Measurements from ENCODE around the gene JAK1. TPM values are rescaled to one million over a fixed set of nuclear protein-coding genes. Genes with fewer than 3 reads are reported as not detected.

JAK1 gene
- total and polyA plus RNA-seq, 9 of the 15 experiments (the other 6 are each of a cell fraction or from before 2014, with no cell fraction given), result 9.7 to 44.1 (median 42.5) TPM

DNA sequence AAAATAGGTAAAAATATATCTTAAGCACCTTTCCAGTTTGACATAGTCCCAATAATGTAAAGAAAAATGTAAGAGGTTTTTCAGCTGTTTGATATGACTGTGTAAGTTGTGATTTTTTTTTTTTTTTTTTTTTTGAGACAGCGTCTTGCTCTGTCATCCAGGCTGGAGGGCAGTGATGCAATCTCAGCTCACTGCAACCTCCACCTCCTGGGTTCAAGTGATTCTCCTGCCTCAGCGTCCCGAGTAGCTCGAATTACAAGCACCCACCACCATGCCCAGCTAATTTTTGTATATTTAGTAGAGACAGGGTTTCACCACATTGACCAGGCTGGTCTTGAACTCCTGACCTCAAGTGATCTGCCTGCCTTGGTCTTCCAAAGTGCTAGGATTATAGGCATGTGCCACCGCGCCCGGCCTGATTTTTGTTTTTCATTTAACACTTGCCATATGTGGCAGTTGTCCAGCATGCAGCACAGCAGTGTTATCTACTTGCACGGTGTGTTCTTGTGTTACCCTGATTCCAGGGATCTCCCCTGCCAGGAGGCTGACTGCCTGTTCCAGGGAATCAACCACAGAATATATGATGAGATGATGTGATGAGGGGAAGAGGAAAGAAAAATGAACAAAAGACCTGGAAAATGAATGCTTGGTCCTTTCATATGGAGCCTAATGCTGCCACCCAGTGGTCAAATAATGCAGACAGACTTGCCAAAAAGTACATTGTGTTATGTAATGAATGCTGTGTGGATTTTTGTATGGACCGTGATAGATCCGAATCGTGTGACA lies 142.5 kb downstream of the JAK1 start:
- no peaks in the 10 kb centered on the region for H3K79me2 ChIP-seq (ENCODE audit: control insufficient read depth, insufficient read depth, low read length)
- POLR2A ChIA-PET, result interaction anchor here (0.7 kb wide), 1 partner anchor 58 kb away, joined by 3 read pairs; no protein-coding TSS in a partner anchor
- H3K9me3 ChIP-seq (replicated peaks; ENCODE audit: control insufficient read depth, insufficient read depth, low read depth, low read length), result no peaks in the 10 kb centered on the region
- 14% methylated on average over 11 of the region's 11 CpGs for WGBS (ENCODE audit: insufficient coverage, low coverage, missing lambda C conversion rate)
- no peaks in the 10 kb centered on the region for H4K20me1 ChIP-seq (replicated peaks; ENCODE audit: control insufficient read depth, insufficient read depth, low read length)
- no TSS peak for BruUV-seq (replicated peaks)
- H3K4me3 ChIP-seq, result no peak overlapping the region
- no peaks in the 10 kb centered on the region for H3K27me3 ChIP-seq (ENCODE audit: control insufficient read depth in 2 of 2, insufficient read depth in 2 of 2, low read length in 2 of 2)
- DNase-seq (ENCODE audit: extremely low read depth in 1 of 4, low spot score in 3 of 4), result peak; percentile 47 to 83 (median 52)
- CTCF ChIA-PET (ENCODE audit: low intra/inter-chr PET ratio), result interaction anchor here (0.5 to 2.9 kb wide), 9 partner anchors 64 to 555 kb away, joined by 3 to 19 read pairs (median 5); partner anchors contain the start of gene RAVER2
- H3K9me1 ChIP-seq (ENCODE audit: control insufficient read depth, insufficient read depth, low read length), result no peaks in the 10 kb centered on the region
- no peak overlapping the region for H3K27ac ChIP-seq (ENCODE audit: extremely low read depth, low read depth, low read length)
- no peak overlapping the region for H3K4me2 ChIP-seq (ENCODE audit: insufficient read depth, low read length)
- FAIRE-seq, result peak; percentile 96
- in situ Hi-C loops (cut with MboI), result loop anchor here (10.0 kb wide), 2 partner anchors 79 to 139 kb away; partner anchors contain the start of gene RAVER2
- intact Hi-C loops (cut with micrococcal nuclease), result loop anchor here (1.0 to 5.0 kb wide), 4 partner anchors 80 to 555 kb away; no protein-coding TSS in a partner anchor
- H3K9ac ChIP-seq (ENCODE audit: insufficient read depth in 1 of 2, low read depth in 2 of 2, low read length in 2 of 2), result no peak overlapping the region
- H3K36me3 ChIP-seq (ENCODE audit: control insufficient read depth, insufficient read depth, low read length), result no peaks in the 10 kb centered on the region
- ATAC-seq, result peak; percentile 91
- H3K4me1 ChIP-seq (replicated peaks in 1 of 2; ENCODE audit: control insufficient read depth in 2 of 2, insufficient read depth in 2 of 2, low read length in 2 of 2), result no peaks in the 10 kb centered on the region
- peak overlapping the region; percentile 36; the same call in 1 of the 2 replicates for H2AFZ ChIP-seq (ENCODE audit: low read depth, low read length)
- TF ChIP-seq, protein P1, sequence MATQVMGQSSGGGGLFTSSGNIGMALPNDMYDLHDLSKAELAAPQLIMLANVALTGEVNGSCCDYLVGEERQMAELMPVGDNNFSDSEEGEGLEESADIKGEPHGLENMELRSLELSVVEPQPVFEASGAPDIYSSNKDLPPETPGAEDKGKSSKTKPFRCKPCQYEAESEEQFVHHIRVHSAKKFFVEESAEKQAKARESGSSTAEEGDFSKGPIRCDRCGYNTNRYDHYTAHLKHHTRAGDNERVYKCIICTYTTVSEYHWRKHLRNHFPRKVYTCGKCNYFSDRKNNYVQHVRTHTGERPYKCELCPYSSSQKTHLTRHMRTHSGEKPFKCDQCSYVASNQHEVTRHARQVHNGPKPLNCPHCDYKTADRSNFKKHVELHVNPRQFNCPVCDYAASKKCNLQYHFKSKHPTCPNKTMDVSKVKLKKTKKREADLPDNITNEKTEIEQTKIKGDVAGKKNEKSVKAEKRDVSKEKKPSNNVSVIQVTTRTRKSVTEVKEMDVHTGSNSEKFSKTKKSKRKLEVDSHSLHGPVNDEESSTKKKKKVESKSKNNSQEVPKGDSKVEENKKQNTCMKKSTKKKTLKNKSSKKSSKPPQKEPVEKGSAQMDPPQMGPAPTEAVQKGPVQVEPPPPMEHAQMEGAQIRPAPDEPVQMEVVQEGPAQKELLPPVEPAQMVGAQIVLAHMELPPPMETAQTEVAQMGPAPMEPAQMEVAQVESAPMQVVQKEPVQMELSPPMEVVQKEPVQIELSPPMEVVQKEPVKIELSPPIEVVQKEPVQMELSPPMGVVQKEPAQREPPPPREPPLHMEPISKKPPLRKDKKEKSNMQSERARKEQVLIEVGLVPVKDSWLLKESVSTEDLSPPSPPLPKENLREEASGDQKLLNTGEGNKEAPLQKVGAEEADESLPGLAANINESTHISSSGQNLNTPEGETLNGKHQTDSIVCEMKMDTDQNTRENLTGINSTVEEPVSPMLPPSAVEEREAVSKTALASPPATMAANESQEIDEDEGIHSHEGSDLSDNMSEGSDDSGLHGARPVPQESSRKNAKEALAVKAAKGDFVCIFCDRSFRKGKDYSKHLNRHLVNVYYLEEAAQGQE (IDR thresholded peaks at IDR 0.05; ENCODE audit: borderline replicate concordance), result peak; percentile 88
- TF ChIP-seq, protein P1 (CRISPR knock-in tag; IDR thresholded peaks at IDR 0.05; ENCODE audit: low read depth), result no peak
- TF ChIP-seq MEF2A (IDR thresholded peaks at IDR 0.05; ENCODE audit: control insufficient read depth, low read depth, low read length), result no peak
- peak; percentile 24; the same call in 1 of the 2 replicates for TF ChIP-seq CBFA2T3 (IDR thresholded peaks at IDR 0.05)
- TF ChIP-seq BCL6 (CRISPR knock-in tag; IDR thresholded peaks at IDR 0.05), result no peak
- TF ChIP-seq, protein P2, sequence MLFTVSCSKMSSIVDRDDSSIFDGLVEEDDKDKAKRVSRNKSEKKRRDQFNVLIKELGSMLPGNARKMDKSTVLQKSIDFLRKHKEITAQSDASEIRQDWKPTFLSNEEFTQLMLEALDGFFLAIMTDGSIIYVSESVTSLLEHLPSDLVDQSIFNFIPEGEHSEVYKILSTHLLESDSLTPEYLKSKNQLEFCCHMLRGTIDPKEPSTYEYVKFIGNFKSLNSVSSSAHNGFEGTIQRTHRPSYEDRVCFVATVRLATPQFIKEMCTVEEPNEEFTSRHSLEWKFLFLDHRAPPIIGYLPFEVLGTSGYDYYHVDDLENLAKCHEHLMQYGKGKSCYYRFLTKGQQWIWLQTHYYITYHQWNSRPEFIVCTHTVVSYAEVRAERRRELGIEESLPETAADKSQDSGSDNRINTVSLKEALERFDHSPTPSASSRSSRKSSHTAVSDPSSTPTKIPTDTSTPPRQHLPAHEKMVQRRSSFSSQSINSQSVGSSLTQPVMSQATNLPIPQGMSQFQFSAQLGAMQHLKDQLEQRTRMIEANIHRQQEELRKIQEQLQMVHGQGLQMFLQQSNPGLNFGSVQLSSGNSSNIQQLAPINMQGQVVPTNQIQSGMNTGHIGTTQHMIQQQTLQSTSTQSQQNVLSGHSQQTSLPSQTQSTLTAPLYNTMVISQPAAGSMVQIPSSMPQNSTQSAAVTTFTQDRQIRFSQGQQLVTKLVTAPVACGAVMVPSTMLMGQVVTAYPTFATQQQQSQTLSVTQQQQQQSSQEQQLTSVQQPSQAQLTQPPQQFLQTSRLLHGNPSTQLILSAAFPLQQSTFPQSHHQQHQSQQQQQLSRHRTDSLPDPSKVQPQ (CRISPR knock-in tag; IDR thresholded peaks at IDR 0.05; ENCODE audit: borderline replicate concordance), result no peak
- TF ChIP-seq TAF15 (IDR thresholded peaks at IDR 0.05; ENCODE audit: low read depth, low read length), result no peak
- no peak for TF ChIP-seq SMARCC2 (IDR thresholded peaks at IDR 0.05; ENCODE audit: low read depth)
- TF ChIP-seq ZNF79 (CRISPR knock-in tag; IDR thresholded peaks at IDR 0.05; ENCODE audit: low read depth), result no peak
- TF ChIP-seq ARHGAP35 (IDR thresholded peaks at IDR 0.05; ENCODE audit: partially characterized antibody), result no peak
- peak; percentile 54; the same call in 1 of the 2 replicates for TF ChIP-seq CTBP1 (IDR thresholded peaks at IDR 0.05; ENCODE audit: borderline replicate concordance)

Measured in K562 (cell line).